ENCODE results near the gene RGS12.

DNA sequence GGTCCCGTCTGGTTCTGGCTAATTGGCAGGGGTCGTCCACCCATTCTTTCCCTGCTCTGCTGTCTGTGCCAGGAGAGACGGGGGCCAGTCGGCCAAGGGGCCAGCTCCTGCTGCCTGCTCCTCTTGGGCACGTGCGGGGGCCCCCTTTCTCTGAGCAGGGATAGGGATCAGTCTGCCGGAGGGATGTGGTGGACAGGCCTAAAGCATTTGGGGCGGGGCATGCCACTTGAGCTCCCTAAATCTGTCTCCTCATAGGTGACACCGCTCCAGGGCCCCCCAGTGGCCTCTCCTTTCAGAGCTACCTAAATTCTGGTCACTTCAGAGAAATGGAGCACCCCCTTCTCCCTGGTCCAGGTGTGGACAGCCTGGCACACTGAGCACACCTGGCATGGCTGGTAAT is 48.1 kb upstream of the RGS12 start:
- no peak for TF ChIP-seq POLR2A (IDR thresholded peaks at IDR 0.05)
- TF ChIP-seq POLR2AphosphoS5 (IDR thresholded peaks at IDR 0.05), result no peak

Measured in sigmoid colon (tissue), 4 donors.